Astrocyte of the cerebellum (primary cell): ENCODE measurements around the gene BMP5.

ENCODE experiments used
- DNase-seq: peaks from one replicate; pipeline ENCODE4 v3.0.0-alpha.2; 2011; ENCODE audit warnings: low read depth
- H3K4me3 ChIP-seq: 2 replicates; pipeline ENCODE4 v1.5.1; 2011; ENCODE audit warnings: mild to moderate bottlenecking, low read depth, low read length, moderate library complexity
- in situ Hi-C: cut with HindIII; loops from 2 replicates; pipeline ENCODE4 v1.10.0; 2017; ENCODE audit warnings: low sequenced_read_pairs
- TF ChIP-seq, protein P1 (sequence below): IDR thresholded peaks from 2 replicates; pipeline ENCODE4 v1.5.1; 2012; ENCODE audit warnings: low read length, low read depth, moderate library complexity, mild to moderate bottlenecking; ENCODE audit errors: missing control alignments

The BMP5 gene

DNA sequence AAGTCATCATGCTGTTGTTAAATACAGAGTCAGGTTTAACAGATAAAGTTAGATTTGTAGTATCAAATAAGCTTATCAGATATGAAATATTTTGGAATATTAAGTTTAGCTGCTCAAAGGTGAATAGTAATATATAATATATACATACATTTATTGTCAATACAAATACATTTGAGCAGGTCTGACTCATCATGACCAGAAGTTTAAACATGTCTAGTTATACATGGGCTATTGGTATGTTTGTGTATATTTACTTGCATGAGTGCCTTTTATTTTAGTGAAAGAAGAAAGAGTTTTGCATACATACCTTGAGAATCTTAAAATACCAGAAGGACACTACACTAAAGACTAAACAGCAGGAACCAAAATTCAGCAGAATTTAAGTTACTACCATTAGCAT lies 76.8 kb downstream of the BMP5 start:
- in situ Hi-C loops = no loop called here
- TF ChIP-seq, protein P1, sequence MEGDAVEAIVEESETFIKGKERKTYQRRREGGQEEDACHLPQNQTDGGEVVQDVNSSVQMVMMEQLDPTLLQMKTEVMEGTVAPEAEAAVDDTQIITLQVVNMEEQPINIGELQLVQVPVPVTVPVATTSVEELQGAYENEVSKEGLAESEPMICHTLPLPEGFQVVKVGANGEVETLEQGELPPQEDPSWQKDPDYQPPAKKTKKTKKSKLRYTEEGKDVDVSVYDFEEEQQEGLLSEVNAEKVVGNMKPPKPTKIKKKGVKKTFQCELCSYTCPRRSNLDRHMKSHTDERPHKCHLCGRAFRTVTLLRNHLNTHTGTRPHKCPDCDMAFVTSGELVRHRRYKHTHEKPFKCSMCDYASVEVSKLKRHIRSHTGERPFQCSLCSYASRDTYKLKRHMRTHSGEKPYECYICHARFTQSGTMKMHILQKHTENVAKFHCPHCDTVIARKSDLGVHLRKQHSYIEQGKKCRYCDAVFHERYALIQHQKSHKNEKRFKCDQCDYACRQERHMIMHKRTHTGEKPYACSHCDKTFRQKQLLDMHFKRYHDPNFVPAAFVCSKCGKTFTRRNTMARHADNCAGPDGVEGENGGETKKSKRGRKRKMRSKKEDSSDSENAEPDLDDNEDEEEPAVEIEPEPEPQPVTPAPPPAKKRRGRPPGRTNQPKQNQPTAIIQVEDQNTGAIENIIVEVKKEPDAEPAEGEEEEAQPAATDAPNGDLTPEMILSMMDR = no peak
- no peak overlapping the region for H3K4me3 ChIP-seq
- no peak for DNase-seq

DNA sequence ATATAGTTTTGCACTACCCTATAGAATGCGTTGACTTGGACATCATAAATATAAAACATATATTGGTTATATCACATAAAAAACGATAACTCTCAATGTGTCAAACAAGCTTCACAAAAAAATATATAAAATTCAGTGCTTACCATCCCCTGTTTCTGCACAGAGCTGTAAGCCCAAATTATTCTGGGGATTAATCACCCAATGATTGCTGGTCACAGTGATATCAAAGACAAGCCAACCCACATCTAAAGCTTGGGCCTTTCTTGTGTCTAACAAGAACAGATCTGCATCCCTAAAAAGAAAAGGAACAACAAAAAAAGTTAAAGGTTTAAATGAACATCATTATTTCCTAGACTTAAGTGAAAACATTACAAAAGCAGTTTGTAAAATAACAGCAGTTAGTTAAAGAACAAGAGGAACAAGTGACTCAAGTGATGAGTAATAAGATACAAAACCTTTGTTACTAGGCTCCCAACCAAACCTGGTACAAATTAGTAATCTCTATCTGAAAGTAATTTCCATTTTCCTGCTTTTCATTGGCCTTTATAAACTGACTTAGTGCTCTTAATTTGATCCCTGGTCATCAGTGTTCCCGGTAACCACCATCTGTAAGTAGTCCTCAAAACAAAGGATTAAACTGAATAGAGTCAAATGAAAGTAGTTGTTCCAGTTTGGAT lies 81.1 kb downstream of the BMP5 start:
- no peak overlapping the region for H3K4me3 ChIP-seq
- TF ChIP-seq, protein P1 = no peak
- DNase-seq = peak; percentile 28
- in situ Hi-C loops = no loop called here

DNA sequence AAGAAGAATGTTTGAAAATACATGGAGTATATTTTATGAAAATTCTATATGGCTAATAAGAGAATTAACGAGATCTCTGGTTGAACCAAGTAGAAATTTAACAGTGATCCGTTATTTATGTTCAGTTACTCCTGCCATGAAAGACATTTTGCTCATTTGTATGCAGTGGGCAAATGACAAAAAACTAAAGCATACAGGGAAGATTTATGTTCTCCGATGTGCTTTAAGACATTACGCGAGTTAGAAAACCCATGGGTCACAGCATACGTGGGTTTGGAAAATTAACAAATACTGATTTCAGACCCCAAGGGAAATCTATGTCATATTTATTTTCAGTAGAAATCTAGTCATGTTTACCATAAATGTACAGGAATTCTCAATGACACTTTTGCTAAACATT lies 90.1 kb downstream of the BMP5 start:
- no peak overlapping the region for H3K4me3 ChIP-seq
- TF ChIP-seq, protein P1 = no peak
- in situ Hi-C loops = no loop called here
- DNase-seq = no peak

DNA sequence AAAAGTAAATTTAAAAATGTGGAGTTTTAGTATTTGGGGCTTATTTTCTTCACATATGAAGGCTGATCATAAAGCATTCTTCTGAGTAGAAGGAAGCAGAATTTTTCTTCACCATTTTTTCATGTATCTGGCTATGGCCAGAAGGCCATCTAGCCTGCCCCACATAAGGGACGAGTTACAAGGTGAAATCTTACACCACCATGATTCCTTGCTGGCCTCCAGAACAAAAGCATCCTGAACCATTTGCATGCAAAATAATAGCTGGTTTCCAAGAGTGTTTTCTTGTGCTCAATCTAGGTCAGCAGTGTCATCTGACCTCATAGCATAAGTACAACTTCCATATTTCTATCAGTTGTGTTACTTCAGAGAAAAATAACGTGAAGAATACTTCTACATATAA lies 93.1 kb downstream of the BMP5 start:
- TF ChIP-seq, protein P1 = no peak
- in situ Hi-C loops = no loop called here

DNA sequence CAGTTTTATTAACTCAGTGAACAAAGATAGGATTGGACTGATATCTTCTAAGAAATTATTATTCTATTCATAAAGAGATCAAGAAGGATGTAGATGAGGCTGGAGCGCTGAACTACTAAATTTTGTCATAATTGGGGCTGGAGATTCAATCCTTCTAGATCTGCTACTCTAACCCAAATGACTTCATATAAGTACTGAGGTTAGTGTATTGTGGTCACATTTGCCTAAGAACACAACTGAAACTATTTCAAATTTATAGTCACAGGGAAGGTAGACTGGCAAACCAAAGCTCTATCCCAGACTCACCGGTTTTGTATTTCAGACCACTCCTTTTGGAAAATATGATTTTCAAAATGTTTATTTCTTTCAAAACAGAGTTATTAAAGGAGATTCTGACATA lies 96.7 kb downstream of the BMP5 start:
- in situ Hi-C loops = no loop called here
- TF ChIP-seq, protein P1 = no peak
- H3K4me3 ChIP-seq = no peak overlapping the region
- DNase-seq = no peak

More for the DNA sequence above, 93.1 kb downstream of the BMP5 start:
- no peak for DNase-seq
- no peak overlapping the region for H3K4me3 ChIP-seq

DNA sequence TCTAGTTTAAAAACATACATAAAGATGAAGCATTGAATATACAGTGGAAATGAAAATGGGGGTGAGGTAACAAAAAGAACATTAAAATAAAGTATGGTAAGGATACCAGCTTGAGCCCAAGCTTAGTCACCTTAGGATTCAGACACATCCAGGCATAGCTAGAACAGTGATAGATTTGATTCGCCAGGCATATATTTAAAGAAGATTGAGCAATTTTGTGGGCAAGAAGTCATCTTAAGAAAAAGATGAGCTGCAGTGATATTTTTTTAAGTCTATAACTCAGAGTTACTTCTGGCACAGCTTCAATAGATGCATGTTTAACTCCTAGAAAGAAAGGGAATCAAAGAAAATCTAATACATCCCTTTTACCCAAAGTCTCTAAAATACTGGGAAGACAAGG lies 97.9 kb downstream of the BMP5 start:
- H3K4me3 ChIP-seq = no peak overlapping the region
- DNase-seq = no peak
- TF ChIP-seq, protein P1 = no peak
- in situ Hi-C loops = no loop called here
